ENCODE results near the gene FAM118A. TPM values are rescaled to one million over a fixed set of nuclear protein-coding genes. Genes with fewer than 3 reads are reported as not detected.

Gene FAM118A
- total and polyA plus RNA-seq, 2 of the 8 experiments (the other 6 are each of a cell fraction or from before 2014, with no cell fraction given) = 8.5 to 18.6 TPM

DNA sequence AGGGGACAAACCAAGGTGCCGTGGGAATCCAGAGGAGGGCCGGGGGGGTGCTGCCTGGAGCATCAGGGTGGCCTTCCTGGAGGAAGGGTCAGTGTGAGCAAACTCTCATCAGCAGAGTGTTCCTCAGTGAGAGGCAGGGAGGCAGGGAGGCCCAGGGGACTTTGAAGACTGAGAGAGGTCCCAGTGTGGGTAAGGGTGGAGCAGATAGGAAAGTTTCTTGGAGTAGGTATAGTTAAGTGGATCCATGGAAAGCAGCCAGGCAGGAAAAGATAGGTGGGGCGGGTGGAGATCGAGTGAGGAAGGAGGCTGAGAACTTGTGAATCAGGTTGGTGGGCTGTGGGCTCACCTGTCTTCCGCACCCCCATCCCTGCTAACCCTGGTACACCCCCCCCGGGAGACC, 15.7 kb upstream of the FAM118A start:
- Histone ChIP-seq H3K36me3 (ENCODE audit: control insufficient read depth in 2 of 4, insufficient read depth in 4 of 4, low read length in 3 of 4) (no peaks in the 10 kb centered on the region; a peak in 1 of 8 replicates), H2BK120ac (replicated peaks; ENCODE audit: low read depth, low read length) (no peak overlapping the region), H2BK5ac (ENCODE audit: low read depth, low read length) (no peak overlapping the region), H3K9ac (replicated peaks in 1 of 4; ENCODE audit: extremely low read depth in 1 of 4, low read depth in 3 of 4, low read length in 3 of 4) (no peak overlapping the region), H2BK15ac (ENCODE audit: low read length) (no peak overlapping the region), H2AFZ (ENCODE audit: low read length) (no peak overlapping the region), H4K20me1 (replicated peaks in 1 of 2; ENCODE audit: control insufficient read depth in 1 of 2, insufficient read depth in 2 of 2, low read length in 2 of 2) (peaks cover 0 to 11% of the 10 kb centered on the region in 2 experiments), H4K5ac (ENCODE audit: insufficient read length, low read depth, low read length) (no peak overlapping the region), H3K23ac (ENCODE audit: insufficient read length) (no peak overlapping the region), H3K14ac (ENCODE audit: insufficient read length) (no peak overlapping the region), H3K27me3 (replicated peaks in 1 of 4; ENCODE audit: control insufficient read depth in 3 of 4, extremely low read depth in 1 of 4, insufficient read depth in 3 of 4, low read length in 3 of 4) (no peaks in the 10 kb centered on the region; a peak in 3 of 7 replicates), H2BK12ac (ENCODE audit: low read depth, low read length) (no peak overlapping the region), H3K4me3 (ENCODE audit: extremely low read depth in 1 of 4, insufficient read depth in 2 of 4, low read depth in 3 of 4, low read length in 4 of 4) (no peak overlapping the region), H3K9me3 (ENCODE audit: insufficient read depth in 2 of 2, low read depth in 1 of 2, low read length in 1 of 2) (no peaks in the 10 kb centered on the region), H3K27ac (ENCODE audit: low read depth, low read length) (no peak overlapping the region), H2AK5ac (ENCODE audit: low read depth, low read length) (no peak overlapping the region), H2BK20ac (ENCODE audit: low read length) (no peak overlapping the region), H3K56ac (replicated peaks; ENCODE audit: insufficient read length, low read depth, low read length) (no peak overlapping the region), H3K79me2 (ENCODE audit: control insufficient read depth in 1 of 2, insufficient read depth in 2 of 2, low read length in 2 of 2) (no peaks in the 10 kb centered on the region), H3K4ac (replicated peaks; ENCODE audit: insufficient read length, low read depth, low read length) (no peak overlapping the region), H3K4me1 (replicated peaks in 1 of 4; ENCODE audit: control insufficient read depth in 3 of 4, insufficient read depth in 4 of 4, low read length in 3 of 4) (peaks cover 0 to 16% (median 5%) of the 10 kb centered on the region in 4 experiments; a peak in 4 of 7 replicates), H3K4me2 (ENCODE audit: insufficient read depth in 1 of 2, low read depth in 2 of 2, low read length in 2 of 2) (no peak overlapping the region), H3K79me1 (ENCODE audit: low read depth, low read length) (peaks cover 5% of the 10 kb centered on the region; the same call in 1 of the 2 replicates), H4K91ac (replicated peaks; ENCODE audit: insufficient read length, low read length) (no peak overlapping the region), H3K23me2 (ENCODE audit: low read depth, low read length) (peaks cover 12% of the 10 kb centered on the region; the same call in 1 of the 2 replicates), H3K18ac (ENCODE audit: extremely low read depth, low read length) (no peak overlapping the region), H4K8ac (ENCODE audit: extremely low read depth, insufficient read depth, low read length) (no peak overlapping the region; the same call in 1 of the 2 replicates)
- no peak for DNase-seq (ENCODE audit: low read depth in 1 of 2, low spot score in 2 of 2)
- no peak for FAIRE-seq
- WGBS, 2 experiments (ENCODE audit: extremely low coverage in 1 of 2, insufficient coverage in 1 of 2, insufficient read length in 1 of 2, insufficient replicate concordance in 2 of 2, low coverage in 1 of 2, low lambda C conversion rate in 2 of 2, missing lambda C conversion rate in 1 of 2) = 88% methylated on average over 6 of the region's 6 CpGs; no CpG with 5 or more reads in 1 of the 2 experiments
- ChIA-PET CTCF (ENCODE audit: partially characterized antibody) (interaction anchor here (0.8 to 1.7 kb wide), 3 partner anchors 9 to 147 kb away, joined by 3 to 5 read pairs (median 5); partner anchors contain the start of gene UPK3A), POLR2A (ENCODE audit: partially characterized antibody) (interaction anchor here (1.9 kb wide), 1 partner anchor 15 kb away, joined by 4 read pairs; no protein-coding TSS in a partner anchor)
- TF ChIP-seq, protein P1, sequence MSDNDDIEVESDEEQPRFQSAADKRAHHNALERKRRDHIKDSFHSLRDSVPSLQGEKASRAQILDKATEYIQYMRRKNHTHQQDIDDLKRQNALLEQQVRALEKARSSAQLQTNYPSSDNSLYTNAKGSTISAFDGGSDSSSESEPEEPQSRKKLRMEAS (IDR thresholded peaks at IDR 0.05) = no peak
- no peak for TF ChIP-seq TAF1 (IDR thresholded peaks at IDR 0.05; ENCODE audit: low read depth, low read length)
- no peak for TF ChIP-seq JUND (IDR thresholded peaks at IDR 0.05; ENCODE audit: low read length)
- no peak for TF ChIP-seq SIN3A (conservative IDR thresholded peaks at IDR 0.05 in 1 of 2, IDR thresholded peaks at IDR 0.05 in 1 of 2; ENCODE audit: low read depth in 1 of 2, low read length in 2 of 2)
